ENCODE measurements around the gene B3GAT1. TPM values are rescaled to one million over a fixed set of nuclear protein-coding genes. Genes with fewer than 3 reads are reported as not detected.

The B3GAT1 gene
- polyA plus RNA-seq, 6 donors from 2014 or later, result not detected

- no peak for DNase-seq
- H3K4me1 Mint-ChIP-seq, result peaks cover 4 to 18% (median 6%) of the 10 kb centered on the region in 3 donors
- peak overlapping the region; percentile 77 to 86 (median 80) for H3K4me3 Mint-ChIP-seq
- H3K27me3 Mint-ChIP-seq, result peaks cover 40 to 72% (median 48%) of the 10 kb centered on the region in 3 donors
- H3K36me3 Mint-ChIP-seq, result no peaks in the 10 kb centered on the region
- H3K9me3 Mint-ChIP-seq, result peaks cover 0 to 2% (median 0%) of the 10 kb centered on the region in 7 donors
- peak; percentile 27 to 29 for ATAC-seq (ENCODE audit: low read depth in 2 of 2)
- H3K27ac Mint-ChIP-seq, result peak overlapping the region in 2 of 6 donors; percentile 43
Measured at GRCh38 chr11:134332189-134332631, 79.8 kb downstream of the B3GAT1 start.

DNA sequence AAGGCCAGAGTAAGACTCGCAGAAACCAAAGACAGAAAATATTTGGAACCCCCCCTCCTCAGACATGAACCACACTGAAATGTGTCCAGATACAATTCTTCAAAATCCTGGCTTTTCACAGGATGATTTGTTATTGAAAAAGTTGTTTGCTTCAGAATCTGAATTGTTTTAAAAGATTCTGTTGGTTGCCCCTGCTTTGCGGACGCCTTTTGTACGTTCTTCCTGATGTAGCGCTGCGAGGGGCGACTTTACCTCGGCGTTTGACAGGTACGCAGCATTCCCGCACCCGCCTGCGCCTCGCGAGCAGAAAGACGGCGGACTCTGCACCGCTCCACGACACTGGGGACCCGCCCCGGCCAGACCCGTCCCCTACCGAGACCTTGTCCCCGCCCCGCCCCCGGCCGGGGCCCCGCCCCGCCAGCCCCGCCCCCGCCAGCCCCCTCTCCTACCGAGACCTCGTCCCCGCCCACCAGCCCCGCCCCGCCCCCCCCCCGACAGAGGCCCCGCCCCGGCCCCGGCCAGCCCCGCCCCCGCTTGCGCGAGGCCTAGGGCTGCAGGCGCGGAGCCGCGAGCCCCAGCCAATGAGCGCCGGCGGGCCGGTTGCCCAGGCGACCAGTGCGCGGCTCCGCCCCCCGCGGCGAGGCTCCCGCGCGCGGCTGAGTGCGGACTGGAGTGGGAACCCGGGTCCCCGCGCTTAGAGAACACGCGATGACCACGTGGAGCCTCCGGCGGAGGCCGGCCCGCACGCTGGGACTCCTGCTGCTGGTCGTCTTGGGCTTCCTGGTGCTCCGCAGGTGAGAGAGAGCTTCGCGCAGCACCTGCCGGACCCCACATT, 80.5 kb downstream of the B3GAT1 start, which contains the start of gene GLB1L2:
TSS of gene GLB1L2 (plus strand) at position 635 of the 835 bp plus-strand sequence. CDS start at position 709, 74 bp downstream.
- H3K4me3 Mint-ChIP-seq, result peak within 1 kb of the TSS; percentile 77 to 93 (median 86)
- H3K27me3 Mint-ChIP-seq, result peaks cover 43 to 77% (median 54%) of the 10 kb centered on the region in 3 donors
- no peaks in the 10 kb centered on the region for H3K36me3 Mint-ChIP-seq
- peak within 1 kb of the TSS in 4 of 6 donors; percentile 21 to 53 (median 43) for H3K27ac Mint-ChIP-seq
- H3K9me3 Mint-ChIP-seq, result peaks cover 0 to 2% (median 0%) of the 10 kb centered on the region in 7 donors
- ATAC-seq (ENCODE audit: low read depth in 2 of 2), result peak; percentile 91 to 93
- peaks cover 4 to 18% (median 6%) of the 10 kb centered on the region in 3 donors for H3K4me1 Mint-ChIP-seq
- peak; percentile 65 for DNase-seq

DNA sequence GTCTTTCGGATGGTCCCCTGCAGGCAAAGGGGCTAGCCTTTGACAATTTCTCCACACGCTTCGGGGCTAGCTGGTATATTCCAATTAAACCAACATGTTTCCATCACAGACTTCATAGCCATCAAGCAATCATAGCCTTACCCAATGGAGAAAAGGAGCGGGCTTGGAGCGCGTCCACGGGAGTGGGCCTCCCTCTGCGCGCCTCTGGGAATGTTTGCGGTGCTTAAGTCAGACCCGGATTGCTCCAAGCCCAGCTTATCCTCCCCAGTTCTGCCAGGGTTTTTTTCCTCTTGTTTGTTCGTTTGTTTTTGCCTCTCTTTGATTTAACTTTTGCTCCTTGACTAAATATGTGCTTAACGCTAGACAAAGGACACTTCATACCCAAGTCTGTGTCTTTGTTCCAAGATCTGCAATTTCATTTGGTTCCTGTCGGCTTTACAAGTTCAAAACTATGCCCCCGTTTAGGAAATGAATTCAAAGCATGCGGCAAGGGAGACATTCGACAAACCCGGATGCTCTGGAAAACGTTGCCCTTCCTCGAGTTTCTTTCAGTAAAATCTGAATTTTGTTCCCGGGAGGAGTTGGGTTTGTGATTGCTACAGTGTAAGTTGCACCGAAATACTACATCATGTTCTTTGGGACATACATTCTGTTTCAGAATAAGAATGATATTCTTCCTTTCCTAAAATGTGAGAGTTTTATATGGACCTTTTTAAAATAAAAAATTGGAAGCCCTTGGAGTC, 81.3 kb downstream of the B3GAT1 start:
- H3K27me3 Mint-ChIP-seq, result peaks cover 47 to 73% (median 60%) of the 10 kb centered on the region in 3 donors
- H3K27ac Mint-ChIP-seq, result no peak overlapping the region
- H3K4me1 Mint-ChIP-seq, result peaks cover 4 to 18% (median 6%) of the 10 kb centered on the region in 3 donors
- ATAC-seq (ENCODE audit: low read depth in 2 of 2) (no peak), DNase-seq (no peak)
- H3K4me3 Mint-ChIP-seq, result peak overlapping the region; percentile 69 to 93 (median 86)
- H3K36me3 Mint-ChIP-seq, result no peaks in the 10 kb centered on the region
- peaks cover 0 to 2% (median 0%) of the 10 kb centered on the region in 7 donors for H3K9me3 Mint-ChIP-seq

Other genes with a start within 250 kb of the B3GAT1 start
- gene NCAPD3, start 188.3 kb downstream of the B3GAT1 start, polyA plus RNA-seq (ENCODE audit: low read depth in 6 of 6), result 10 to 100 TPM in 2 of 6 donors, 1 to 10 TPM in 4; 6.2 to 13.2 (median 8.6) TPM
- gene VPS26B, start 187.6 kb downstream of the B3GAT1 start, polyA plus RNA-seq (ENCODE audit: low read depth in 6 of 6), result 10 to 100 TPM; 12.1 to 18.2 (median 14.7) TPM
- gene THYN1, start 158.9 kb downstream of the B3GAT1 start, polyA plus RNA-seq (ENCODE audit: low read depth in 6 of 6), result 100 to 1,000 TPM in 1 of 6 donors, 10 to 100 TPM in 5; 60.5 to 109 (median 71.1) TPM
- 10 to 100 TPM; 13.0 to 17.1 (median 14.1) TPM for gene ACAD8, start 158.7 kb downstream of the B3GAT1 start, polyA plus RNA-seq (ENCODE audit: low read depth in 6 of 6)
- not detected for gene GLB1L3, start 135.9 kb downstream of the B3GAT1 start, polyA plus RNA-seq (ENCODE audit: low read depth in 6 of 6)
- gene GLB1L2, start 80.3 kb downstream of the B3GAT1 start, polyA plus RNA-seq (ENCODE audit: low read depth in 6 of 6), result under 1 TPM in 3 of 6 donors, not detected in 3; 0.09 to 0.25 (median 0.19) TPM